CD8-positive, alpha-beta memory T cell (primary cell): Measurements from ENCODE around the gene MLLT3. TPM values are rescaled to one million over a fixed set of nuclear protein-coding genes. Genes with fewer than 3 reads are reported as not detected.

Experiments used
- CTCF ChIA-PET: fragments of 350-600 bp; sonication (Branson Sonifier 250); formaldehyde crosslinking; loops from one replicate; lab custom pipeline; 2021; ENCODE audit warnings: antibody characterized with exemption; lab: Charles Lee
- POLR2A ChIA-PET: fragments of 350-600 bp; sonication (Branson Sonifier 250); formaldehyde crosslinking; loops from one replicate; lab custom pipeline; 2021; ENCODE audit warnings: antibody characterized with exemption; lab: Charles Lee
- DNase-seq, 5 donors: peaks; one replicate each; pipeline versions ENCODE4 v3.0.0 to v3.0.0-alpha.2; 2020 to 2022; ENCODE audit warnings: mixed read lengths in 1 of 5
- H3K27ac ChIP-seq: one replicate; pipeline ENCODE4 v1.7.0; 2013; ENCODE audit warnings: low read depth, mild to moderate bottlenecking, low read length, moderate library complexity
- H3K27me3 ChIP-seq: 2 replicates; pipeline ENCODE4 v1.7.0; 2013; ENCODE audit warnings: low read length, mild to moderate bottlenecking; ENCODE audit not compliant: insufficient read depth, poor library complexity, severe bottlenecking
- H3K36me3 ChIP-seq: 2 replicates; pipeline ENCODE4 v1.7.0; 2013; ENCODE audit warnings: mild to moderate bottlenecking, low read length, moderate library complexity; ENCODE audit not compliant: insufficient read depth
- H3K4me1 ChIP-seq: 2 replicates; pipeline ENCODE4 v1.7.0; 2013; ENCODE audit warnings: mild to moderate bottlenecking, low read length, moderate library complexity; ENCODE audit not compliant: insufficient read depth
- H3K4me3 ChIP-seq: 2 replicates; pipeline ENCODE4 v1.7.0; 2013; ENCODE audit warnings: mild to moderate bottlenecking, low read length
- H3K9me3 ChIP-seq: 2 replicates; pipeline ENCODE4 v1.7.0; 2013; ENCODE audit warnings: mild to moderate bottlenecking, low read length
- H3K27ac Mint-ChIP-seq, 8 donors: one replicate each; pipeline ENCODE4 v1.8.0; 2020 to 2021; ENCODE audit warnings: mixed read lengths in 8 of 8, mild to moderate bottlenecking in 6 of 8, inconsistent platforms in 3 of 8, moderate library complexity in 3 of 8
- H3K27me3 Mint-ChIP-seq, 2 donors: one replicate each; pipeline ENCODE4 v1.8.0; 2020 to 2021; ENCODE audit warnings: mixed read lengths in 2 of 2, mild to moderate bottlenecking in 1 of 2, moderate library complexity in 1 of 2
- H3K36me3 Mint-ChIP-seq, 3 donors: one replicate each; pipeline ENCODE4 v1.8.0; 2020 to 2021; ENCODE audit warnings: mixed read lengths in 3 of 3, inconsistent platforms in 1 of 3, mild to moderate bottlenecking in 1 of 3
- H3K4me1 Mint-ChIP-seq, 3 donors: one replicate each; pipeline ENCODE4 v1.8.0; 2020 to 2021; ENCODE audit warnings: mixed read lengths in 3 of 3, inconsistent platforms in 1 of 3, mild to moderate bottlenecking in 1 of 3
- H3K4me3 Mint-ChIP-seq, 7 donors: one replicate each; pipeline ENCODE4 v1.8.0; 2020 to 2021; ENCODE audit warnings: mixed read lengths in 7 of 7, mild to moderate bottlenecking in 6 of 7, moderate library complexity in 4 of 7, inconsistent platforms in 2 of 7
- H3K9me3 Mint-ChIP-seq, 5 donors: one replicate each; pipeline ENCODE4 v1.8.0; 2020 to 2022; ENCODE audit warnings: mixed read lengths in 5 of 5, mild to moderate bottlenecking in 3 of 5, moderate library complexity in 2 of 5, inconsistent platforms in 1 of 5
- polyA plus RNA-seq: library from polyadenylated mRNA; unstranded; fragments of 300-500 nt; fragmentation: Illumina TruSeq; gene quantifications from one replicate; pipeline ENCODE4 v1.2.3, GENCODE V29; 2021
- total RNA-seq, 2 experiments: library from RNA; stranded (reverse); gene quantifications; one replicate each; pipeline ENCODE4 v1.2.3, GENCODE V29; 2021

The MLLT3 gene
- total and polyA plus RNA-seq, 3 experiments from 2014 or later: 24.6 to 37.0 (median 36.8) TPM

GRCh38 chr9:20619487-20620200 is 2.7 kb downstream of the MLLT3 start:
- peak overlapping the region; percentile 80 to 99 (median 93) for H3K4me3 Mint-ChIP-seq
- CTCF ChIA-PET: no interaction called here

DNA sequence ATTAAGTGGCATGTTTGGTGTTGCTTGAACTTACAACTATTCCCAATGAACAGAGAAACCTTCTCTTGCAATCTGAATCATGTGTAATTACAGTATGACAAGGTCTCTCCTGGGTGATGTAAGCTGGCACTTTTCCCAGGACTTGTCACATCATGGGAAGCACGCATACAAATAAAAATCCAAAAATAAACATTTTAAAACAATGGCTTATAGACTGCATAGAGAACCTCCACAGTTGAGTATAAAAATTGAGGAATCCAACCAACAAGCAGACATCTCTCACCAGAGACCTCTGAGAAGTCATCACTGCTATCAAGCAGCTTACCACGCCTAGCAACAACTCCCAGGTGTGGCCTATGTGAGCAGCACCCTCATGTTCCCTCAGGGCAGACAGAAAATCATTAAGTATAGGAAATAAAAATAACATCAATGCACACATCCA is 3.9 kb downstream of the MLLT3 start:
- no peak for DNase-seq
- ChIA-PET CTCF (interaction anchor here (1.3 to 1.6 kb wide), 2 partner anchors 9 to 66 kb away, joined by 4 read pairs; partner anchors contain the start of gene FOCAD), POLR2A (interaction anchor here (0.6 kb wide), 1 partner anchor 23 kb away, joined by 3 read pairs; no protein-coding TSS in a partner anchor)
- no peak overlapping the region for H3K27ac ChIP-seq
- H3K36me3 Mint-ChIP-seq: peaks cover 0 to 31% (median 0%) of the 10 kb centered on the region in 3 donors
- H3K27ac Mint-ChIP-seq: peak overlapping the region; percentile 6 to 94 (median 66)
- no peaks in the 10 kb centered on the region for H3K36me3 ChIP-seq
- H3K27me3 ChIP-seq: no peaks in the 10 kb centered on the region
- H3K9me3 ChIP-seq: no peaks in the 10 kb centered on the region
- no peaks in the 10 kb centered on the region for H3K9me3 Mint-ChIP-seq
- peaks cover 0 to 8% of the 10 kb centered on the region in 2 donors for H3K27me3 Mint-ChIP-seq
- H3K4me3 ChIP-seq: no peak overlapping the region
- H3K4me1 Mint-ChIP-seq: peaks cover 37 to 70% (median 69%) of the 10 kb centered on the region in 3 donors
- H3K4me1 ChIP-seq: peaks cover 25% of the 10 kb centered on the region
- H3K4me3 Mint-ChIP-seq: peak overlapping the region; percentile 1 to 93 (median 56)

More at GRCh38 chr9:20619487-20620200, 2.7 kb downstream of the MLLT3 start:
- Mint-ChIP-seq H3K9me3 (no peaks in the 10 kb centered on the region), H3K27me3 (peaks cover 0 to 9% of the 10 kb centered on the region in 2 donors), H3K27ac (peak overlapping the region; percentile 80 to 94 (median 85)), H3K4me1 (peaks cover 47 to 75% (median 71%) of the 10 kb centered on the region in 3 donors), H3K36me3 (peaks cover 0 to 32% (median 0%) of the 10 kb centered on the region in 3 donors)
- H3K9me3 ChIP-seq: no peaks in the 10 kb centered on the region
- no peaks in the 10 kb centered on the region for H3K27me3 ChIP-seq
- no peak overlapping the region for H3K27ac ChIP-seq
- H3K4me1 ChIP-seq: peaks cover 32% of the 10 kb centered on the region
- H3K36me3 ChIP-seq: no peaks in the 10 kb centered on the region
- POLR2A ChIA-PET: no interaction called here
- peak in 1 of 5 donors; percentile 58 for DNase-seq
- peak overlapping the region; percentile 39 for H3K4me3 ChIP-seq

DNA sequence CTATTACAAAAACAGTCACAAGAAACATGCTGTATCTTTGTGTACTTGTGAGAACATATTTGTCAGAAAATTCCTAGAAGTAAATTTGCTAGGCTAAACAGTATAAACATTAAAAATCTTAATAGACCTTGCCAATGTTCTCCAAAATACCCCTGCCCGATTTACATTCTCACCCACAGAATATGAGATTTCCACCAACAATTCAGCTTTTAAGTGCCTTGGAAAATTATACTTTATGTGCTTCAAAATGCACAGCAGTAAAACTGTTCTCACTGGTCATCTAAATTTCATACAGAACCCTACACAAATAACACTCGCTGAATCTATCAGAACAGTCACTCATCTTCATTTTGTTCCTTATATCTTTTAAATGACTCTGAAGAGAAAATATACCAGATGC is 5.5 kb downstream of the MLLT3 start:
- peaks cover 31% of the 10 kb centered on the region for H3K4me1 ChIP-seq
- no peaks in the 10 kb centered on the region for H3K9me3 ChIP-seq
- H3K4me3 ChIP-seq: no peak overlapping the region
- CTCF ChIA-PET: interaction anchor here (1.2 kb wide), 1 partner anchor 63 kb away, joined by 3 read pairs; no protein-coding TSS in a partner anchor
- no peak for DNase-seq
- Mint-ChIP-seq H3K4me1 (peaks cover 50 to 84% (median 82%) of the 10 kb centered on the region in 3 donors), H3K27me3 (peaks cover 0 to 3% of the 10 kb centered on the region in 2 donors), H3K27ac (peak overlapping the region in 6 of 8 donors; percentile 0 to 79 (median 33)), H3K4me3 (no peak overlapping the region), H3K36me3 (peaks cover 0 to 21% (median 0%) of the 10 kb centered on the region in 3 donors), H3K9me3 (no peaks in the 10 kb centered on the region)
- no peak overlapping the region for H3K27ac ChIP-seq
- POLR2A ChIA-PET: no interaction called here
- no peaks in the 10 kb centered on the region for H3K36me3 ChIP-seq
- no peaks in the 10 kb centered on the region for H3K27me3 ChIP-seq

GRCh38 chr9:20614602-20615216 is 7.6 kb downstream of the MLLT3 start:
- peaks cover 54 to 93% (median 89%) of the 10 kb centered on the region in 3 donors for H3K4me1 Mint-ChIP-seq
- H3K9me3 ChIP-seq: no peaks in the 10 kb centered on the region
- peaks cover 37% of the 10 kb centered on the region for H3K4me1 ChIP-seq
- H3K4me3 ChIP-seq: no peak overlapping the region
- peaks cover 0 to 5% (median under 1%) of the 10 kb centered on the region in 3 donors for H3K36me3 Mint-ChIP-seq
- DNase-seq: no peak
- POLR2A ChIA-PET: no interaction called here
- H3K4me3 Mint-ChIP-seq: no peak overlapping the region
- no peaks in the 10 kb centered on the region for H3K36me3 ChIP-seq
- H3K27ac ChIP-seq: no peak overlapping the region
- H3K9me3 Mint-ChIP-seq: no peaks in the 10 kb centered on the region
- H3K27me3 Mint-ChIP-seq: no peaks in the 10 kb centered on the region
- CTCF ChIA-PET: interaction anchor here (1.6 kb wide), 1 partner anchor 10 kb away, joined by 3 read pairs; no protein-coding TSS in a partner anchor
- no peaks in the 10 kb centered on the region for H3K27me3 ChIP-seq
- H3K27ac Mint-ChIP-seq: no peak overlapping the region

DNA sequence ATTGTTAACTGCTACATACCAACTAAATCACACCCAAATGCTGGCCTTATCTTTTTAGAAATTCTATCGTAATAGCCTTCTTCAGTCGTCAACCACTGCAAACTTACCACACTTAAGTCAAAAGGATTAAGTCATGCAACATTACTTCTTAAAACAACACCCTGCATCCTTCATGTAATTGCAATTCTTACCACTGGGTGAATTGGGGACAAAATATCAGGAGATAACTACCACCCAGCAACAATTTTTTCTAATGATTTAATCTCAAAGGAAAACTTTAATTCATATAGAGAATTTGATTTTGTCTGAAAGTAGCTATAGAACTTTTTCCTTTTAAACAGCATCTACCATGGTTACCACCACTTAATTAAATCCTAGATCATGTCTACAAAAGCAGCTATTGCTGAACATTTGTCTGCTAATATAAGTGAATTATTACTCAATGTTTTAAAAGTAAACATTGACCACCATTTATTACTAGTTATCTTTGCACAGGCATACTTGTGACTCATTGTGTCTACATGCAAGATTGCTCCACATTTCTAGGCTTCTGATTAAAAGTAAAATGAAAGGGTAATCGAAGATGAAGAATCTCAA is 10.5 kb downstream of the MLLT3 start:
- peaks cover 25% of the 10 kb centered on the region for H3K4me1 ChIP-seq
- Mint-ChIP-seq H3K36me3 (peaks cover 0 to 4% (median 3%) of the 10 kb centered on the region in 3 donors), H3K4me1 (peaks cover 51 to 90% (median 87%) of the 10 kb centered on the region in 3 donors), H3K9me3 (no peaks in the 10 kb centered on the region), H3K4me3 (no peak overlapping the region), H3K27ac (peak overlapping the region in 2 of 8 donors; percentile 4 to 13), H3K27me3 (no peaks in the 10 kb centered on the region)
- ChIA-PET POLR2A (no interaction called here), CTCF (interaction anchor here (1.4 kb wide), 1 partner anchor 11 kb away, joined by 5 read pairs; the partner anchor contains the start of gene MLLT3)
- no peaks in the 10 kb centered on the region for H3K9me3 ChIP-seq
- H3K27me3 ChIP-seq: no peaks in the 10 kb centered on the region
- no peak for DNase-seq
- H3K36me3 ChIP-seq: no peaks in the 10 kb centered on the region
- no peak overlapping the region for H3K27ac ChIP-seq
- H3K4me3 ChIP-seq: no peak overlapping the region

- Mint-ChIP-seq H3K4me3 (no peak overlapping the region), H3K9me3 (no peaks in the 10 kb centered on the region), H3K27ac (no peak overlapping the region), H3K27me3 (no peaks in the 10 kb centered on the region), H3K36me3 (peaks cover 0 to 4% (median 3%) of the 10 kb centered on the region in 3 donors), H3K4me1 (peaks cover 53 to 88% (median 86%) of the 10 kb centered on the region in 3 donors)
- CTCF ChIA-PET: interaction anchor here (1.9 kb wide), 1 partner anchor 9 kb away, joined by 5 read pairs; no protein-coding TSS in a partner anchor
- H3K27me3 ChIP-seq: no peaks in the 10 kb centered on the region
- POLR2A ChIA-PET: interaction anchor here (1.0 kb wide), 1 partner anchor 12 kb away, joined by 3 read pairs; the partner anchor contains the start of gene MLLT3
- no peaks in the 10 kb centered on the region for H3K9me3 ChIP-seq
- no peak overlapping the region for H3K27ac ChIP-seq
- no peak for DNase-seq
- H3K4me1 ChIP-seq: peaks cover 25% of the 10 kb centered on the region
- H3K36me3 ChIP-seq: no peaks in the 10 kb centered on the region
- no peak overlapping the region for H3K4me3 ChIP-seq
Measured at GRCh38 chr9:20610591-20610990, 11.7 kb downstream of the MLLT3 start.

DNA sequence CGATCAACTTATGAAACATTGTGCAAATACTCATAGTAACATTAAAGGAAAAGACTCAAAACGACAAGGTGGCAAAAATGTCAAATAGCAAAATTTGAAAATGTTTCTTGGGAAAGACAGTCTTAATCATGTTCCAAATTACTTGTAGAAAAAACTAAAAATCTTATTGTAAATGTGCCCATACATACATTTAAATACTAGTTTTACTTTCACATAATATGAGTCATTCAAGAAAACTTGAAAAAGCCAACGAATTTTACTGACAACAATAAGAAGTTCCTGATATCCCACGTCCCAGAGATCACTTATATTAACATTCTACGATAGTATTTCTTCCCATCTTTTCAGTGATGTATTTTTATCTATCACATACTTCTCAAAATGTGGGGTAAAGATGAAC is 13.7 kb downstream of the MLLT3 start:
- ChIA-PET POLR2A (no interaction called here), CTCF (interaction anchor here (1.4 kb wide), 1 partner anchor 14 kb away, joined by 3 read pairs; the partner anchor contains the start of gene MLLT3)
- Histone ChIP-seq H3K27ac (no peak overlapping the region), H3K27me3 (no peaks in the 10 kb centered on the region), H3K4me1 (peaks cover 31% of the 10 kb centered on the region), H3K4me3 (no peak overlapping the region), H3K36me3 (no peaks in the 10 kb centered on the region), H3K9me3 (no peaks in the 10 kb centered on the region)
- Mint-ChIP-seq H3K4me1 (peaks cover 62 to 90% (median 88%) of the 10 kb centered on the region in 3 donors), H3K27ac (no peak overlapping the region), H3K9me3 (no peaks in the 10 kb centered on the region), H3K4me3 (peak overlapping the region in 1 of 7 donors; percentile 6), H3K36me3 (peaks cover 0 to 3% (median 0%) of the 10 kb centered on the region in 3 donors), H3K27me3 (no peaks in the 10 kb centered on the region)
- no peak for DNase-seq
